Liver (tissue), 9 donors: ENCODE measurements around the gene BIRC3. TPM values are rescaled to one million over a fixed set of nuclear protein-coding genes. Genes with fewer than 3 reads are reported as not detected.

Experiments used
- DNase-seq: peaks from one replicate; pipeline ENCODE4 v3.0.0-alpha.2; 2017; ENCODE audit warnings: low spot score
- H3K27ac ChIP-seq, 2 donors: one replicate each; pipeline ENCODE4 v1.7.0; 2013; ENCODE audit warnings: inconsistent platforms in 2 of 2, low read length in 2 of 2, control low read depth in 1 of 2, low read depth in 1 of 2, mild to moderate bottlenecking in 1 of 2
- H3K27me3 ChIP-seq, 4 donors: one replicate each; pipeline versions ENCODE4 v1.6.1 to v1.7.0; 2013; ENCODE audit warnings: low read length in 3 of 4, inconsistent platforms in 1 of 4, mild to moderate bottlenecking in 1 of 4, moderate library complexity in 1 of 4; ENCODE audit not compliant: control insufficient read depth in 4 of 4, insufficient read depth in 4 of 4
- H3K36me3 ChIP-seq, 4 donors: one replicate each; pipeline versions ENCODE4 v1.6.1 to v1.7.0; 2013; ENCODE audit warnings: low read length in 3 of 4, mild to moderate bottlenecking in 3 of 4, low read depth in 1 of 4, moderate library complexity in 1 of 4; ENCODE audit not compliant: control insufficient read depth in 4 of 4, insufficient read depth in 3 of 4
- H3K4me1 ChIP-seq, 4 donors: one replicate each; pipeline versions ENCODE4 v1.6.1 to v1.7.0; 2013; ENCODE audit warnings: low read length in 3 of 4, mild to moderate bottlenecking in 3 of 4, moderate library complexity in 1 of 4; ENCODE audit not compliant: control insufficient read depth in 4 of 4, insufficient read depth in 4 of 4
- H3K4me3 ChIP-seq, 3 donors: one replicate each; pipeline versions ENCODE4 v1.6.1 to v1.7.0; 2013; ENCODE audit warnings: low read length in 3 of 3, control low read depth in 1 of 3, low read depth in 1 of 3, mild to moderate bottlenecking in 1 of 3
- H3K9ac ChIP-seq, 2 donors: one replicate each; pipeline ENCODE4 v1.7.0; 2013; ENCODE audit warnings: low read length in 2 of 2, mild to moderate bottlenecking in 2 of 2, moderate library complexity in 2 of 2, control low read depth in 1 of 2, low read depth in 1 of 2
- H3K9me3 ChIP-seq, 4 donors: one replicate each; pipeline versions ENCODE4 v1.6.1 to v1.7.0; 2013; ENCODE audit warnings: low read length in 3 of 4; ENCODE audit not compliant: control insufficient read depth in 4 of 4
- EGR1 ChIP-seq, 2 donors: IDR thresholded peaks; 2 replicates each; pipeline ENCODE4 v1.6.1; 2016 to 2018; ENCODE audit warnings: antibody characterized with exemption in 2 of 2, low read depth in 2 of 2
- FOXA1 ChIP-seq: IDR thresholded peaks from 2 replicates; pipeline ENCODE4 v1.6.1; 2016; ENCODE audit warnings: antibody characterized with exemption
- FOXA2 ChIP-seq: IDR thresholded peaks from 2 replicates; pipeline ENCODE4 v1.6.1; 2016; ENCODE audit warnings: antibody characterized with exemption
- GABPA ChIP-seq, 2 donors: IDR thresholded peaks in 1 of 2; conservative IDR thresholded peaks in 1 of 2; 2 replicates each; pipeline ENCODE4 v1.6.1; 2016; ENCODE audit warnings: antibody characterized with exemption in 2 of 2, mild to moderate bottlenecking in 1 of 2, moderate library complexity in 1 of 2
- HNF4A ChIP-seq, 2 donors: conservative IDR thresholded peaks; 2 replicates each; pipeline ENCODE4 v1.6.1; 2016; ENCODE audit warnings: antibody characterized with exemption in 2 of 2, mild to moderate bottlenecking in 2 of 2
- HNF4G ChIP-seq: IDR thresholded peaks from 2 replicates; pipeline ENCODE4 v1.6.1; 2016; ENCODE audit warnings: antibody characterized with exemption
- JUND ChIP-seq, 2 donors: IDR thresholded peaks; 2 replicates each; pipeline ENCODE4 v1.6.1; 2016; ENCODE audit warnings: antibody characterized with exemption in 2 of 2
- NR2F2 ChIP-seq: IDR thresholded peaks from 2 replicates; pipeline ENCODE4 v1.6.1; 2016; ENCODE audit warnings: antibody characterized with exemption
- RAD21 ChIP-seq, 2 donors: IDR thresholded peaks; 2 replicates each; pipeline ENCODE4 v1.6.1; 2016; ENCODE audit warnings: antibody characterized with exemption in 2 of 2, mild to moderate bottlenecking in 2 of 2
- RXRA ChIP-seq, 2 donors: IDR thresholded peaks; 2 replicates each; pipeline ENCODE4 v1.6.1; 2017 to 2018; ENCODE audit warnings: antibody characterized with exemption in 2 of 2, mild to moderate bottlenecking in 1 of 2
- SP1 ChIP-seq: IDR thresholded peaks from 2 replicates; pipeline ENCODE4 v1.6.1; 2018; ENCODE audit warnings: antibody characterized with exemption, mild to moderate bottlenecking
- TAF1 ChIP-seq: conservative IDR thresholded peaks from 2 replicates; pipeline ENCODE4 v1.6.1; 2016; ENCODE audit warnings: antibody characterized with exemption, mild to moderate bottlenecking
- YY1 ChIP-seq: IDR thresholded peaks from 2 replicates; pipeline ENCODE4 v1.6.1; 2016; ENCODE audit warnings: antibody characterized with exemption, mild to moderate bottlenecking
- WGBS: extraction: QIAGEN DNeasy Blood & Tissue Kit; methylation state at CpG from one replicate; pipeline ENCODE4 v1.1.7; 2013; 5-methylcytosine and 5-hydroxymethylcytosine counted together
- polyA plus RNA-seq, 2 donors: library from polyadenylated mRNA; stranded (reverse) in 1 of 2; unstranded in 1 of 2; fragments of 200-250 nt in 1 of 2; fragments of >200 nt in 1 of 2; fragmentation: Nextera tagmentation in 1 of 2; extraction: Ambion mirVana in 1 of 2; gene quantifications; one replicate each; pipeline versions ENCODE4 v1.2.1 to v1.2.3, GENCODE V29; 2013 to 2015
- total RNA-seq, 2 donors: library from RNA; depleted of rRNA; stranded (reverse); fragments of >200 nt; gene quantifications; one replicate each; pipeline ENCODE4 v1.2.3, GENCODE V29; 2014
- TF ChIP-seq, protein P1 (sequence below): IDR thresholded peaks from 2 replicates; pipeline ENCODE4 v1.6.1; 2016; ENCODE audit warnings: antibody characterized with exemption
- TF ChIP-seq, protein P2 (sequence below): IDR thresholded peaks from 2 replicates; pipeline ENCODE4 v1.6.1; 2016; ENCODE audit warnings: antibody characterized with exemption
- TF ChIP-seq, protein P3 (sequence below): fragments of 150-350 bp; IDR thresholded peaks from 2 replicates; pipeline ENCODE4 v1.5.1; 2017; ENCODE audit warnings: improper control_type of control experiment, low read depth, low read length; ENCODE audit not compliant: missing input control
- TF ChIP-seq, protein P4 (sequence below): IDR thresholded peaks from 2 replicates; pipeline ENCODE4 v1.6.1; 2016; ENCODE audit warnings: antibody characterized with exemption
- TF ChIP-seq, protein P5 (sequence below): IDR thresholded peaks from 2 replicates; pipeline ENCODE4 v1.6.1; 2016; ENCODE audit warnings: antibody characterized with exemption, mild to moderate bottlenecking
- donor health status: healthy.
- donor health status: healthy.
- donor health status: healthy.
- donor health status: healthy.
- donor health status: healthy.

The BIRC3 gene
- total and polyA plus RNA-seq, 4 donors: 1.4 to 8.1 (median 2.9) TPM

DNA sequence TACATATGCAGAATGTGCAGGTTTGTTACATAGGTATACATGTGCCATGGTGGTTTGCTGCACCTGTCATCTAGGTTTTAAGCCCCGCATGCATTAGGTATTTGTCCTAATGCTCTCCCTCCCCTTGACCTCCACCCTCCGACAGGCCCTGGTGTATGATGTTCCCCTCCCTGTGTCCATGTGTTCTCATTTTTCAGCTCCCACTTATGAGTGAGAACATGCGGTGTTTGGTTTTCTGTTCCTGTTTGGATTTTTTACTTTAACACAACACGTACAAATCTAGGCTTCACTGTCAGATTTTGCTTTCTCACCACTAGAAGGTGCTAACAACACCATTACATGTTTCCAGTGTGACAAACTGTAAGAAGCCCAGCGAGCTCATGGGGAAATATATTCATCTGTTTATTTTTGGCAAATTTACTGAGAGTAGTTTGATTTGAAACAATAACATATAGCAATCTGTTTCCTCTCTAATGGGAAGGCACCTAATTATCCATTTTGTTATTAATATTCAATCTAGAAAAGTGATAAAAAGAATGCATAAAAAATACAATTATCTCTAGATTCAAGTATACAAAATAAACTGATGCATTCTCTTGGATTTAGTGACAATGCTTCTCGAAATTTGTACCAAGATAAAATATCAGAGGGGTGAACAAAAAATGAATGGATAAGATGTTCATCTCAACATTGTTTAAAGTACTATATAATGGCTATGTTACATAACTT lies 23.2 kb upstream of the BIRC3 start:
- no peak overlapping the region for H3K4me3 ChIP-seq
- no peak overlapping the region for H3K27ac ChIP-seq
- no peak for DNase-seq
- H3K27me3 ChIP-seq: no peaks in the 10 kb centered on the region
- H3K4me1 ChIP-seq: no peaks in the 10 kb centered on the region
- TF ChIP-seq, protein P1, sequence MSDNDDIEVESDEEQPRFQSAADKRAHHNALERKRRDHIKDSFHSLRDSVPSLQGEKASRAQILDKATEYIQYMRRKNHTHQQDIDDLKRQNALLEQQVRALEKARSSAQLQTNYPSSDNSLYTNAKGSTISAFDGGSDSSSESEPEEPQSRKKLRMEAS: no peak
- TF ChIP-seq HNF4G (no peak), RAD21 (IDR thresholded peaks at IDR 0.05) (peak; percentile 74 to 83), RXRA (IDR thresholded peaks at IDR 0.05) (no peak), EGR1 (IDR thresholded peaks at IDR 0.05; ENCODE audit: low read depth in 2 of 2) (no peak), HNF4A (conservative IDR thresholded peaks at IDR 0.05) (no peak), GABPA (IDR thresholded peaks at IDR 0.05 in 1 of 2, conservative IDR thresholded peaks at IDR 0.05 in 1 of 2) (no peak)
- TF ChIP-seq, protein P2, sequence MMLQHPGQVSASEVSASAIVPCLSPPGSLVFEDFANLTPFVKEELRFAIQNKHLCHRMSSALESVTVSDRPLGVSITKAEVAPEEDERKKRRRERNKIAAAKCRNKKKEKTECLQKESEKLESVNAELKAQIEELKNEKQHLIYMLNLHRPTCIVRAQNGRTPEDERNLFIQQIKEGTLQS: no peak
- TF ChIP-seq, protein P3, sequence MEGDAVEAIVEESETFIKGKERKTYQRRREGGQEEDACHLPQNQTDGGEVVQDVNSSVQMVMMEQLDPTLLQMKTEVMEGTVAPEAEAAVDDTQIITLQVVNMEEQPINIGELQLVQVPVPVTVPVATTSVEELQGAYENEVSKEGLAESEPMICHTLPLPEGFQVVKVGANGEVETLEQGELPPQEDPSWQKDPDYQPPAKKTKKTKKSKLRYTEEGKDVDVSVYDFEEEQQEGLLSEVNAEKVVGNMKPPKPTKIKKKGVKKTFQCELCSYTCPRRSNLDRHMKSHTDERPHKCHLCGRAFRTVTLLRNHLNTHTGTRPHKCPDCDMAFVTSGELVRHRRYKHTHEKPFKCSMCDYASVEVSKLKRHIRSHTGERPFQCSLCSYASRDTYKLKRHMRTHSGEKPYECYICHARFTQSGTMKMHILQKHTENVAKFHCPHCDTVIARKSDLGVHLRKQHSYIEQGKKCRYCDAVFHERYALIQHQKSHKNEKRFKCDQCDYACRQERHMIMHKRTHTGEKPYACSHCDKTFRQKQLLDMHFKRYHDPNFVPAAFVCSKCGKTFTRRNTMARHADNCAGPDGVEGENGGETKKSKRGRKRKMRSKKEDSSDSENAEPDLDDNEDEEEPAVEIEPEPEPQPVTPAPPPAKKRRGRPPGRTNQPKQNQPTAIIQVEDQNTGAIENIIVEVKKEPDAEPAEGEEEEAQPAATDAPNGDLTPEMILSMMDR: peak; percentile 52
- no peaks in the 10 kb centered on the region for H3K36me3 ChIP-seq
- no peak overlapping the region for H3K9ac ChIP-seq
- WGBS: 17% methylated on average over 6 of the region's 6 CpGs
- no peaks in the 10 kb centered on the region for H3K9me3 ChIP-seq

DNA sequence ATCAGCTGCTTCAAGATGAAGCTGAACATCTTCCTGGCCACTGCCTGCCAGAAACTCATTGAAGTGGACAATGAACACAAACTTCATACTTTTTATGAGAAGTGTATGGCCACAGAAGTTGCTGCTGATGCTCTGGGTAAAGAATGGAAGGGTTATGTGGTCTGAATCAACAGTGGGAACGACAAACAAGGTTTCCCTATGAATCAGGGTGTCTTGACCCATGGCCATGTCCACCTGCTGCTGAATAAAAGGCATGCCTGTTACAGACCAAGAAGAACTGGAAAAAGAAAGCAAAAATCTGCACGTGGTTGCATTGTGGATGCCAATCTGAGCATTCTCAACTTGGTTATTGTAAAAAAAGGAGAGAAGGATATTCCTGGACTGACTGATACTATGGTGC lies 22.2 kb upstream of the BIRC3 start:
- H3K27me3 ChIP-seq: no peaks in the 10 kb centered on the region
- DNase-seq: no peak
- H3K4me3 ChIP-seq: no peak overlapping the region
- 56% methylated on average over 2 of the region's 2 CpGs for WGBS
- H3K27ac ChIP-seq: no peak overlapping the region
- TF ChIP-seq EGR1 (IDR thresholded peaks at IDR 0.05; ENCODE audit: low read depth in 2 of 2) (no peak), NR2F2 (no peak), HNF4A (conservative IDR thresholded peaks at IDR 0.05) (no peak), RAD21 (IDR thresholded peaks at IDR 0.05) (no peak), RXRA (IDR thresholded peaks at IDR 0.05) (no peak), GABPA (IDR thresholded peaks at IDR 0.05 in 1 of 2, conservative IDR thresholded peaks at IDR 0.05 in 1 of 2) (no peak), FOXA2 (no peak), SP1 (no peak), FOXA1 (no peak), YY1 (no peak), HNF4G (no peak), JUND (IDR thresholded peaks at IDR 0.05) (no peak), TAF1 (no peak)
- TF ChIP-seq, protein P4, sequence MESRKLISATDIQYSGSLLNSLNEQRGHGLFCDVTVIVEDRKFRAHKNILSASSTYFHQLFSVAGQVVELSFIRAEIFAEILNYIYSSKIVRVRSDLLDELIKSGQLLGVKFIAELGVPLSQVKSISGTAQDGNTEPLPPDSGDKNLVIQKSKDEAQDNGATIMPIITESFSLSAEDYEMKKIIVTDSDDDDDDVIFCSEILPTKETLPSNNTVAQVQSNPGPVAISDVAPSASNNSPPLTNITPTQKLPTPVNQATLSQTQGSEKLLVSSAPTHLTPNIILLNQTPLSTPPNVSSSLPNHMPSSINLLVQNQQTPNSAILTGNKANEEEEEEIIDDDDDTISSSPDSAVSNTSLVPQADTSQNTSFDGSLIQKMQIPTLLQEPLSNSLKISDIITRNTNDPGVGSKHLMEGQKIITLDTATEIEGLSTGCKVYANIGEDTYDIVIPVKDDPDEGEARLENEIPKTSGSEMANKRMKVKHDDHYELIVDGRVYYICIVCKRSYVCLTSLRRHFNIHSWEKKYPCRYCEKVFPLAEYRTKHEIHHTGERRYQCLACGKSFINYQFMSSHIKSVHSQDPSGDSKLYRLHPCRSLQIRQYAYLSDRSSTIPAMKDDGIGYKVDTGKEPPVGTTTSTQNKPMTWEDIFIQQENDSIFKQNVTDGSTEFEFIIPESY: no peak
- TF ChIP-seq, protein P1: no peak
- TF ChIP-seq, protein P2: no peak
- TF ChIP-seq, protein P5, sequence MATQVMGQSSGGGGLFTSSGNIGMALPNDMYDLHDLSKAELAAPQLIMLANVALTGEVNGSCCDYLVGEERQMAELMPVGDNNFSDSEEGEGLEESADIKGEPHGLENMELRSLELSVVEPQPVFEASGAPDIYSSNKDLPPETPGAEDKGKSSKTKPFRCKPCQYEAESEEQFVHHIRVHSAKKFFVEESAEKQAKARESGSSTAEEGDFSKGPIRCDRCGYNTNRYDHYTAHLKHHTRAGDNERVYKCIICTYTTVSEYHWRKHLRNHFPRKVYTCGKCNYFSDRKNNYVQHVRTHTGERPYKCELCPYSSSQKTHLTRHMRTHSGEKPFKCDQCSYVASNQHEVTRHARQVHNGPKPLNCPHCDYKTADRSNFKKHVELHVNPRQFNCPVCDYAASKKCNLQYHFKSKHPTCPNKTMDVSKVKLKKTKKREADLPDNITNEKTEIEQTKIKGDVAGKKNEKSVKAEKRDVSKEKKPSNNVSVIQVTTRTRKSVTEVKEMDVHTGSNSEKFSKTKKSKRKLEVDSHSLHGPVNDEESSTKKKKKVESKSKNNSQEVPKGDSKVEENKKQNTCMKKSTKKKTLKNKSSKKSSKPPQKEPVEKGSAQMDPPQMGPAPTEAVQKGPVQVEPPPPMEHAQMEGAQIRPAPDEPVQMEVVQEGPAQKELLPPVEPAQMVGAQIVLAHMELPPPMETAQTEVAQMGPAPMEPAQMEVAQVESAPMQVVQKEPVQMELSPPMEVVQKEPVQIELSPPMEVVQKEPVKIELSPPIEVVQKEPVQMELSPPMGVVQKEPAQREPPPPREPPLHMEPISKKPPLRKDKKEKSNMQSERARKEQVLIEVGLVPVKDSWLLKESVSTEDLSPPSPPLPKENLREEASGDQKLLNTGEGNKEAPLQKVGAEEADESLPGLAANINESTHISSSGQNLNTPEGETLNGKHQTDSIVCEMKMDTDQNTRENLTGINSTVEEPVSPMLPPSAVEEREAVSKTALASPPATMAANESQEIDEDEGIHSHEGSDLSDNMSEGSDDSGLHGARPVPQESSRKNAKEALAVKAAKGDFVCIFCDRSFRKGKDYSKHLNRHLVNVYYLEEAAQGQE: no peak
- TF ChIP-seq, protein P3: no peak
- no peaks in the 10 kb centered on the region for H3K9me3 ChIP-seq
- H3K36me3 ChIP-seq: no peaks in the 10 kb centered on the region
- no peaks in the 10 kb centered on the region for H3K4me1 ChIP-seq
- H3K9ac ChIP-seq: no peak overlapping the region
